Mucosa of descending colon (tissue), 3 donors: Measurements from ENCODE around the gene AK5. TPM values are rescaled to one million over a fixed set of nuclear protein-coding genes. Genes with fewer than 3 reads are reported as not detected.

Source experiments
- ATAC-seq: fragments of 200-7000 bp; cut with Tn5 transposase; one replicate; pipeline ENCODE4 v1.9.1; 2020; ENCODE audit warnings: mild to moderate bottlenecking, moderate library complexity
- DNase-seq, 3 donors: peaks; one replicate each; pipeline ENCODE4 v3.0.0-alpha.2; 2020
- H3K36me3 ChIP-seq: fragments of 200-600 bp; one replicate; pipeline ENCODE4 v1.8.0; 2021; ENCODE audit warnings: low read depth, mild to moderate bottlenecking
- H3K4me1 ChIP-seq: fragments of 200-600 bp; one replicate; pipeline ENCODE4 v1.8.0; 2021; ENCODE audit warnings: low read depth, mild to moderate bottlenecking
- H3K4me3 ChIP-seq: fragments of 200-600 bp; one replicate; pipeline ENCODE4 v1.8.0; 2021; ENCODE audit warnings: mild to moderate bottlenecking
- H3K9me3 ChIP-seq: fragments of 200-600 bp; one replicate; pipeline ENCODE4 v1.8.0; 2021; ENCODE audit warnings: mild to moderate bottlenecking
- intact Hi-C, 2 donors: fragments of 100-400 bp; cut with DNase I in 1 of 2; cut with micrococcal nuclease in 1 of 2; formaldehyde crosslinking; loops; one replicate each; pipeline versions ENCODE4 v1.11.0 to v1.11.1; 2022; cut with DNase I, micrococcal nuclease
- total RNA-seq, 3 donors: library from RNA; stranded (reverse); fragmentation: NEBNext Ultra II Directional in 2 of 3; extraction: Animal tissue kit (Norgen Biotek cat#: 25700) in 2 of 3; gene quantifications; one replicate each; pipeline versions ENCODE4 v1.2.1 to v1.2.4, GENCODE V29; 2021 to 2023
- TF ChIP-seq, protein P1 (sequence below): fragments of 200-600 bp; IDR thresholded peaks from one replicate; pipeline ENCODE4 v1.8.0; 2022; ENCODE audit warnings: antibody characterized with exemption, mild to moderate bottlenecking
- donor health status: DM: no; HTN: no; CAD: no; lungs with moderate emphysema.
- donor health status: DM: no; HTN: no; CAD: no.
- donor health status: DM: no; HTN: yes; CAD: no.

Gene AK5
- total RNA-seq, 3 donors from 2014 or later = 0.51 to 3.0 (median 0.84) TPM

DNA sequence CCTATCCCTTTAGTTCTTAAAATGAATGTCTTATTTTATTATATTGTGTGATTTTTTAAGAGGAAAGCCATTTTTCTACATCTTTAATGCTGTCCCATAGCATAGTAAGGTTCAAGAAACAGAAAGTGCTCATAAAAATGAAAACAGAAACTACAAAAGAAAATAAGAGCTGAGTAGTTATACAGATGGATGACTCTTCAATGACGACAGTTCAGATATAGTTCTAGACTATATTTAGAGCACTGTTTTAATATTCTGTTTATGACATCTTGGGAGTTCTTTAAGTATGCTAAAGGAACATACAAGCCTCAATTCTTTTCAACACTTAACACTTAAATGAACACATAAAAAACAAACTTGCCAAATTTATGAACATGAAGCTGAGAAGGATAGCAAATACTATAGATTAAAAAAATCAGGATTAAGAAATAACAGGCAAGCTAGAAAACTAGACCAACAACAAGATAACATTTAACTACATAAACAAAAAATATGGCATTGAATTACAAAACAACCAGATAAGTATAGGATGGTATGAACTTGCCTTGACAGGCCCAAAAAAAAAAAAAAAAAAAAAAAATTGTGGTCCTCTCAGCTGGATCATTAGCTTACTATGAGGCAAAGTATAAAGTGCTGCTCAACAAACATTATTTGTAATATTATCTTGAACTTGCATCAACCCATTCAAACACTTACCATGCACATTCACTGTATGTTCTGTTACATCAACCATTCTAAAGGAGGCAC is 312.7 kb downstream of the AK5 start:
- TF ChIP-seq, protein P1, sequence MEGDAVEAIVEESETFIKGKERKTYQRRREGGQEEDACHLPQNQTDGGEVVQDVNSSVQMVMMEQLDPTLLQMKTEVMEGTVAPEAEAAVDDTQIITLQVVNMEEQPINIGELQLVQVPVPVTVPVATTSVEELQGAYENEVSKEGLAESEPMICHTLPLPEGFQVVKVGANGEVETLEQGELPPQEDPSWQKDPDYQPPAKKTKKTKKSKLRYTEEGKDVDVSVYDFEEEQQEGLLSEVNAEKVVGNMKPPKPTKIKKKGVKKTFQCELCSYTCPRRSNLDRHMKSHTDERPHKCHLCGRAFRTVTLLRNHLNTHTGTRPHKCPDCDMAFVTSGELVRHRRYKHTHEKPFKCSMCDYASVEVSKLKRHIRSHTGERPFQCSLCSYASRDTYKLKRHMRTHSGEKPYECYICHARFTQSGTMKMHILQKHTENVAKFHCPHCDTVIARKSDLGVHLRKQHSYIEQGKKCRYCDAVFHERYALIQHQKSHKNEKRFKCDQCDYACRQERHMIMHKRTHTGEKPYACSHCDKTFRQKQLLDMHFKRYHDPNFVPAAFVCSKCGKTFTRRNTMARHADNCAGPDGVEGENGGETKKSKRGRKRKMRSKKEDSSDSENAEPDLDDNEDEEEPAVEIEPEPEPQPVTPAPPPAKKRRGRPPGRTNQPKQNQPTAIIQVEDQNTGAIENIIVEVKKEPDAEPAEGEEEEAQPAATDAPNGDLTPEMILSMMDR = no peak
- no peak for ATAC-seq
- H3K4me3 ChIP-seq = no peak overlapping the region
- no peaks in the 10 kb centered on the region for H3K4me1 ChIP-seq
- no peaks in the 10 kb centered on the region for H3K9me3 ChIP-seq
- intact Hi-C loops = no loop called here
- DNase-seq = no peak
- H3K36me3 ChIP-seq = no peaks in the 10 kb centered on the region

DNA sequence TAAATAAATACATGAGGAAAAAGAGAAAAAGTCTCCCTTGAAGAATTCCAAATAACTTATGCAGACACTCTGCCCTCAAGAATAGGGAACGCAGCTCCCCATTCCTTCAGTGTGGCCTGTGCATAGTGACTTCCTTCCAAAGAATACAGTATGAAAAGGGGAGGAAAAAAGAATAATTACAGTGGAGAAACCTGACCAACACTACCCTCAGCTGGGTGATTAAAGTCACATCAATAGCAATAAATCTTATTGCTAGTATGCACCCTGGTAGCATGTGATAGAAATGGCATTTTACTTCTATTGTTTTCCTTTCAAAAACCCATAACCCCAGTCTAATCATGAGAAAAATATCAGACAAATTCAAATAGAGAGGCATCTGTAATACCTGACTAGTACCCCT is 315.5 kb downstream of the AK5 start:
- DNase-seq = no peak
- H3K36me3 ChIP-seq = no peaks in the 10 kb centered on the region
- intact Hi-C loops = no loop called here
- H3K9me3 ChIP-seq = no peaks in the 10 kb centered on the region
- TF ChIP-seq, protein P1 = no peak
- H3K4me3 ChIP-seq = no peak overlapping the region
- ATAC-seq = no peak
- H3K4me1 ChIP-seq = no peaks in the 10 kb centered on the region

DNA sequence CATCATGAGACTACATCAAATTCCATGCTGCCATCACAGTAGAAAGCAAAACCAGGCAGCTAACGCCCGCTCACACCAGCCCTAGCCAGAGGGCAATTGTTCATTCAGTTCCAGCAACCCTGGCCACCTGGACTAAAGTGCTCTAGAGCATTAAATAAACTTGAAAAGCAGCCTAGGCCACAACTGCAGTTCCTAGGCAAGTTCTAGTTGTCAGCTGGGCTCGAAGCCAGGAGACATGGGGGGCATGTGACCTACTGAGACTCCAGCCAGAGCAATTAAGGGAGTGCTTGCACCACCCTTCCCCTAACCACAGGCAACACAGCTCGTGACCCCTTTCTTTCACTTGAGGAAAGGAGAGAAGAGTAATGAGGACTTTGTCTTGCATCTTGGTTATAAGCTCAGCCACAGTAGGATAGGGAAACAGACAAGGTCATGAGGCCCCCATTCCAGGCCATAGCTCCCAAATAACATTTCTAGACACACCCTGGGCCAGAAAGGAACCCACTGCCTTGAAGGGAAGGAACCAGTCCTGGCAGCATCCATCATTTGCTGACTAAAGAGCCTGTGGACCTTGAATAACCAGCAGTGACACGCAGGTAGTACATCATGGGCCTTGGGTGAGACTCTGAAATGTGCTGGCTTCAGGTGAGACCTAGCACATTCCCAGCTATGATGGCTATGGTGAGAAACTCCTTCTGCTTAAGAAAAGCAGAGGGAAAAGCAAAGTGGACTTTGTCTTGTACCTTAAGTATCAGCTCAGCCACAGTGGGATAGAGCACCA is 323.6 kb downstream of the AK5 start:
- H3K4me3 ChIP-seq = no peak overlapping the region
- peak; percentile 47 for ATAC-seq
- intact Hi-C loops = no loop called here
- no peaks in the 10 kb centered on the region for H3K36me3 ChIP-seq
- H3K4me1 ChIP-seq = no peaks in the 10 kb centered on the region
- TF ChIP-seq, protein P1 = no peak
- peaks cover 14% of the 10 kb centered on the region for H3K9me3 ChIP-seq
- peak in 2 of 3 donors; percentile 46 to 52 for DNase-seq

DNA sequence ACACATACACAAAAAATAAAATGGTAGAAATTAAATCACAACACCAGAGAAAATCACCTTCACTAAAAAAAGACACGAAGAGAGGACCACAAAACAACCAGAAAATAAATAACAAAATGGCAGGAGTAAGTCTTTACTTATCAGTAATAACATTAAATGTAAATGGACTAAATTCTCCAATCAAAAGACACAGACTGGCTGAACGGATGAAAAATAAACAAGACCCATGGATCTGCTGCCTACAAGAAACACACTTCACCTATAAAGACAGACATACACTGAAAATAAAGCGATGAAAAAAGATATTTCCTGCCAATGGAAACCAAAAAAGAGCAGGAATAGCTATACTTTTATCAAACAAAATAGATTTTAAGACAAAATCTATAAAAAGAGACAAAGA is 327.1 kb downstream of the AK5 start:
- ATAC-seq (no peak), DNase-seq (no peak)
- H3K9me3 ChIP-seq = peaks cover 18% of the 10 kb centered on the region
- TF ChIP-seq, protein P1 = no peak
- H3K4me3 ChIP-seq = no peak overlapping the region
- H3K36me3 ChIP-seq = no peaks in the 10 kb centered on the region
- intact Hi-C loops = no loop called here
- H3K4me1 ChIP-seq = no peaks in the 10 kb centered on the region

Other genes with a start within 250 kb of the AK5 start
- 10 to 100 TPM; 15.0 to 24.5 (median 16.9) TPM for gene PIGK, start 62.6 kb upstream of the AK5 start, total RNA-seq